Adrenal gland (tissue), 12 donors: Measurements from ENCODE around the gene ZNF18. TPM values are rescaled to one million over a fixed set of nuclear protein-coding genes. Genes with fewer than 3 reads are reported as not detected.

Source experiments
- DNase-seq, 7 donors: peaks; one replicate each; pipeline ENCODE4 v3.0.0-alpha.2; 2019 to 2020
- H3K27ac ChIP-seq, 5 donors: fragments of 200-600 bp; sonication (generic) in 4 of 5; 1 replicate in 3 of 5; 2 replicates in 2 of 5; pipeline versions ENCODE4 v1.5.1 to v1.8.0; 2016 to 2020; ENCODE audit warnings: mild to moderate bottlenecking in 1 of 5
- H3K27me3 ChIP-seq: fragments of 200-600 bp; 2 replicates; pipeline ENCODE4 v1.8.0; 2021
- H3K36me3 ChIP-seq, 2 donors: fragments of 200-600 bp; replicated peaks in 1 of 2; 1 replicate in 1 of 2; 2 replicates in 1 of 2; pipeline versions ENCODE4 v1.5.1 to v1.8.0; 2018 to 2022
- H3K4me1 ChIP-seq, 2 donors: fragments of 200-600 bp; replicated peaks in 1 of 2; 1 replicate in 1 of 2; 2 replicates in 1 of 2; pipeline versions ENCODE4 v1.5.1 to v1.8.0; 2018 to 2021
- H3K4me3 ChIP-seq, 4 donors: fragments of 200-600 bp; sonication (generic) in 3 of 4; one replicate each; pipeline ENCODE4 v1.5.1; 2016 to 2018
- H3K9me3 ChIP-seq, 3 donors: fragments of 200-600 bp; sonication (generic) in 1 of 3; replicated peaks in 1 of 3; 1 replicate in 2 of 3; 2 replicates in 1 of 3; pipeline versions ENCODE4 v1.5.1 to v1.8.0; 2016 to 2021
- CTCF ChIP-seq, 6 experiments: fragments of 450-650 bp in 4 of 6; fragments of 200-600 bp in 2 of 6; sonication (generic) in 1 of 6; IDR thresholded peaks; 1 replicate in 5 of 6; 2 replicates in 1 of 6; pipeline versions ENCODE4 v1.5.1 to v1.8.0; 2016 to 2021; ENCODE audit warnings: antibody characterized with exemption in 6 of 6, mild to moderate bottlenecking in 2 of 6, moderate library complexity in 1 of 6
- POLR2A ChIP-seq, 2 donors: fragments of 450-650 bp; IDR thresholded peaks; one replicate each; pipeline ENCODE4 v1.6.1; 2017; ENCODE audit warnings: antibody characterized with exemption in 2 of 2, mild to moderate bottlenecking in 2 of 2, moderate library complexity in 1 of 2
- WGBS, 4 donors: extraction: QIAGEN DNeasy Blood & Tissue Kit in 2 of 4; methylation state at CpG; one replicate each; pipeline versions ENCODE4 v1.1.5 to v1.1.7; 2013 to 2017; 5-methylcytosine and 5-hydroxymethylcytosine counted together
- intact Hi-C, 2 donors: fragments of 100-400 bp; cut with DNase I; formaldehyde crosslinking; loops; one replicate each; pipeline versions ENCODE4 v1.14.1 to v1.15.0; 2022 to 2023
- polyA plus RNA-seq, 3 donors: library from polyadenylated mRNA; stranded (reverse); fragments of 200-250 nt in 2 of 3; fragments of 350-450 nt in 1 of 3; fragmentation: Illumina TruSeq in 1 of 3; extraction: RNeasy Lipid Tissue Mini Kit (QIAGEN cat#74804) in 1 of 3; gene quantifications; one replicate each; pipeline ENCODE4 v1.2.3, GENCODE V29; 2013 to 2014
- total RNA-seq, 9 donors: library from RNA; depleted of rRNA in 4 of 9; stranded (reverse); fragments of >200 nt in 4 of 9; fragments of 120-200 nt in 1 of 9; fragmentation: NEBNext Ultra II Directional in 1 of 9; extraction: Animal tissue kit (Norgen Biotek cat#: 25700) in 1 of 9; gene quantifications; one replicate each; pipeline versions ENCODE4 v1.1.0 to v1.2.4, GENCODE V29; 2013 to 2023
- donor health status: healthy with polysubstance abuse.
- donor health status: Bipolar disorder and iron deficiency.
- donor health status: DM: yes; HTN: yes; CAD: no.
- donor health status: DM: no; HTN: no; CAD: no.
- donor health status: DM: no; HTN: no; CAD: no.
- donor health status: DM: yes; HTN: yes; CAD: no.

Gene ZNF18
- total and polyA plus RNA-seq, 12 donors = 3.4 to 17.5 (median 6.3) TPM

GRCh38 chr17:11986942-11987329 is 10.3 kb downstream of the ZNF18 start:
- Histone ChIP-seq H3K4me3 (no peak overlapping the region), H3K27me3 (no peaks in the 10 kb centered on the region), H3K36me3 (peaks cover 0 to 20% of the 10 kb centered on the region in 2 donors), H3K4me1 (no peaks in the 10 kb centered on the region), H3K27ac (no peak overlapping the region), H3K9me3 (no peaks in the 10 kb centered on the region)
- TF ChIP-seq CTCF (IDR thresholded peaks at IDR 0.05) (peak; percentile 43 to 74 (median 56)), POLR2A (IDR thresholded peaks at IDR 0.05) (no peak)
- no peak for DNase-seq
- WGBS, 4 donors = 20 to 40% (median 34%) methylated on average over 5 of the region's 5 CpGs
- intact Hi-C loops = no loop called here

GRCh38 chr17:11986179-11986941 is 10.9 kb downstream of the ZNF18 start:
- intact Hi-C loops = no loop called here
- no peak for DNase-seq
- TF ChIP-seq CTCF (IDR thresholded peaks at IDR 0.05) = no peak
- TF ChIP-seq POLR2A (IDR thresholded peaks at IDR 0.05) = no peak
- H3K4me3 ChIP-seq = no peak overlapping the region
- no peaks in the 10 kb centered on the region for H3K9me3 ChIP-seq
- H3K27ac ChIP-seq = no peak overlapping the region
- 80 to 89% (median 88%) methylated on average over 4 of the region's 4 CpGs for WGBS, 4 donors
- H3K4me1 ChIP-seq = no peaks in the 10 kb centered on the region
- H3K36me3 ChIP-seq = peaks cover 0 to 20% of the 10 kb centered on the region in 2 donors
- H3K27me3 ChIP-seq = no peaks in the 10 kb centered on the region

- Histone ChIP-seq H3K27me3 (no peaks in the 10 kb centered on the region), H3K36me3 (peaks cover 0 to 22% of the 10 kb centered on the region in 2 donors), H3K4me1 (no peaks in the 10 kb centered on the region), H3K27ac (no peak overlapping the region), H3K4me3 (no peak overlapping the region), H3K9me3 (no peaks in the 10 kb centered on the region)
- TF ChIP-seq CTCF (IDR thresholded peaks at IDR 0.05) (no peak), POLR2A (IDR thresholded peaks at IDR 0.05) (no peak)
- no peak for DNase-seq
- intact Hi-C loops = no loop called here
- 92 to 98% (median 94%) methylated on average over 4 of the region's 4 CpGs for WGBS, 4 donors
Observed at GRCh38 chr17:11981862-11982261, 15.4 kb downstream of the ZNF18 start.

GRCh38 chr17:11980813-11981212 is 16.5 kb downstream of the ZNF18 start:
- Histone ChIP-seq H3K27me3 (no peaks in the 10 kb centered on the region), H3K27ac (no peak overlapping the region), H3K4me1 (no peaks in the 10 kb centered on the region), H3K4me3 (no peak overlapping the region), H3K36me3 (peaks cover 0 to 22% of the 10 kb centered on the region in 2 donors), H3K9me3 (no peaks in the 10 kb centered on the region)
- intact Hi-C loops = no loop called here
- DNase-seq = no peak
- TF ChIP-seq CTCF (IDR thresholded peaks at IDR 0.05) = no peak
- no peak for TF ChIP-seq POLR2A (IDR thresholded peaks at IDR 0.05)
- WGBS, 4 donors = 73 to 99% (median 74%) methylated on average over 2 of the region's 2 CpGs
